Naive thymus-derived CD4-positive, alpha-beta T cell (primary cell): ENCODE results near the gene DPP6. TPM values are rescaled to one million over a fixed set of nuclear protein-coding genes. Genes with fewer than 3 reads are reported as not detected.
"Not testable (repeated sequence)": the region's sequence is repeated elsewhere in the genome, so short reads cannot be mapped to it uniquely, and the experiment has no call there.

Experiments
- ATAC-seq: fragments of 150-1000 bp; cut with Tn5 transposase; 2 replicates; pipeline ENCODE4 v1.10.0; 2021; ENCODE audit warnings: mild to moderate bottlenecking, moderate library complexity
- CTCF ChIA-PET: fragments of 350-600 bp; sonication (Branson Sonifier 250); formaldehyde crosslinking; loops from one replicate; lab custom pipeline; 2021; ENCODE audit warnings: antibody characterized with exemption; lab: Charles Lee
- POLR2A ChIA-PET: fragments of 350-600 bp; sonication (Branson Sonifier 250); formaldehyde crosslinking; loops from one replicate; lab custom pipeline; 2021; ENCODE audit warnings: antibody characterized with exemption, inconsistent platforms; lab: Charles Lee
- DNase-seq, 9 donors: peaks; one replicate each; pipeline versions ENCODE4 v3.0.0 to v3.0.0-alpha.2; 2020 to 2022; ENCODE audit warnings: mixed read lengths in 1 of 9
- H3K27ac ChIP-seq: one replicate; pipeline ENCODE4 v1.7.0; 2013; ENCODE audit warnings: mild to moderate bottlenecking, low read depth, low read length, moderate library complexity
- H3K27me3 ChIP-seq, 2 donors: one replicate each; pipeline ENCODE4 v1.7.0; 2013; ENCODE audit warnings: low read length in 2 of 2, mild to moderate bottlenecking in 2 of 2, moderate library complexity in 2 of 2; ENCODE audit not compliant: control insufficient read depth in 2 of 2, insufficient read depth in 2 of 2
- H3K36me3 ChIP-seq, 3 experiments: 1 replicate in 2 of 3; 2 replicates in 1 of 3; pipeline ENCODE4 v1.7.0; 2013; ENCODE audit warnings: low read length in 3 of 3, mild to moderate bottlenecking in 3 of 3, moderate library complexity in 1 of 3; ENCODE audit not compliant: insufficient read depth in 3 of 3, control insufficient read depth in 2 of 3
- H3K4me1 ChIP-seq, 2 donors: one replicate each; pipeline ENCODE4 v1.7.0; 2013; ENCODE audit warnings: low read length in 2 of 2, mild to moderate bottlenecking in 2 of 2, moderate library complexity in 1 of 2; ENCODE audit not compliant: control insufficient read depth in 2 of 2, insufficient read depth in 2 of 2
- H3K4me3 ChIP-seq: 2 replicates; pipeline ENCODE4 v1.7.0; 2013; ENCODE audit warnings: mild to moderate bottlenecking, low read length
- H3K9me3 ChIP-seq, 3 experiments: 1 replicate in 2 of 3; 2 replicates in 1 of 3; pipeline ENCODE4 v1.7.0; 2013; ENCODE audit warnings: low read length in 3 of 3; ENCODE audit not compliant: control insufficient read depth in 2 of 3
- H3K27ac Mint-ChIP-seq, 9 donors: one replicate each; pipeline ENCODE4 v1.8.0; 2020 to 2022; ENCODE audit warnings: mixed read lengths in 9 of 9, mild to moderate bottlenecking in 8 of 9, moderate library complexity in 5 of 9, inconsistent platforms in 2 of 9
- H3K27me3 Mint-ChIP-seq, 5 donors: one replicate each; pipeline ENCODE4 v1.8.0; 2021 to 2022; ENCODE audit warnings: mixed read lengths in 5 of 5, mild to moderate bottlenecking in 1 of 5
- H3K36me3 Mint-ChIP-seq, 5 donors: one replicate each; pipeline ENCODE4 v1.8.0; 2020 to 2022; ENCODE audit warnings: mixed read lengths in 5 of 5, mild to moderate bottlenecking in 3 of 5, inconsistent platforms in 1 of 5
- H3K4me1 Mint-ChIP-seq, 7 donors: one replicate each; pipeline ENCODE4 v1.8.0; 2020 to 2022; ENCODE audit warnings: mixed read lengths in 7 of 7, mild to moderate bottlenecking in 3 of 7, inconsistent platforms in 1 of 7
- H3K4me3 Mint-ChIP-seq, 10 donors: one replicate each; pipeline ENCODE4 v1.8.0; 2020 to 2022; ENCODE audit warnings: mild to moderate bottlenecking in 10 of 10, mixed read lengths in 10 of 10, moderate library complexity in 6 of 10, inconsistent platforms in 2 of 10
- H3K9me3 Mint-ChIP-seq, 11 donors: one replicate each; pipeline ENCODE4 v1.8.0; 2020 to 2022; ENCODE audit warnings: mixed read lengths in 11 of 11, mild to moderate bottlenecking in 4 of 11, inconsistent platforms in 1 of 11, moderate library complexity in 1 of 11
- intact Hi-C, 2 donors: fragments of 100-400 bp; cut with micrococcal nuclease; formaldehyde crosslinking; loops; one replicate each; pipeline ENCODE4 v1.15.1; 2023
- polyA plus RNA-seq, 2 donors: library from polyadenylated mRNA; unstranded; fragments of 300-500 nt; fragmentation: Illumina TruSeq; gene quantifications; one replicate each; pipeline ENCODE4 v1.2.3, GENCODE V29; 2021
- total RNA-seq, 6 experiments: library from RNA in 5 of 6; stranded (reverse) in 5 of 6; gene quantifications; 1 replicate in 5 of 6; 2 replicates in 1 of 6; pipeline ENCODE4 v1.2.3 and lab custom pipeline; 2021 to 2026

The DPP6 gene
- total and polyA plus RNA-seq, 7 experiments from 2014 or later: not detected

DNA sequence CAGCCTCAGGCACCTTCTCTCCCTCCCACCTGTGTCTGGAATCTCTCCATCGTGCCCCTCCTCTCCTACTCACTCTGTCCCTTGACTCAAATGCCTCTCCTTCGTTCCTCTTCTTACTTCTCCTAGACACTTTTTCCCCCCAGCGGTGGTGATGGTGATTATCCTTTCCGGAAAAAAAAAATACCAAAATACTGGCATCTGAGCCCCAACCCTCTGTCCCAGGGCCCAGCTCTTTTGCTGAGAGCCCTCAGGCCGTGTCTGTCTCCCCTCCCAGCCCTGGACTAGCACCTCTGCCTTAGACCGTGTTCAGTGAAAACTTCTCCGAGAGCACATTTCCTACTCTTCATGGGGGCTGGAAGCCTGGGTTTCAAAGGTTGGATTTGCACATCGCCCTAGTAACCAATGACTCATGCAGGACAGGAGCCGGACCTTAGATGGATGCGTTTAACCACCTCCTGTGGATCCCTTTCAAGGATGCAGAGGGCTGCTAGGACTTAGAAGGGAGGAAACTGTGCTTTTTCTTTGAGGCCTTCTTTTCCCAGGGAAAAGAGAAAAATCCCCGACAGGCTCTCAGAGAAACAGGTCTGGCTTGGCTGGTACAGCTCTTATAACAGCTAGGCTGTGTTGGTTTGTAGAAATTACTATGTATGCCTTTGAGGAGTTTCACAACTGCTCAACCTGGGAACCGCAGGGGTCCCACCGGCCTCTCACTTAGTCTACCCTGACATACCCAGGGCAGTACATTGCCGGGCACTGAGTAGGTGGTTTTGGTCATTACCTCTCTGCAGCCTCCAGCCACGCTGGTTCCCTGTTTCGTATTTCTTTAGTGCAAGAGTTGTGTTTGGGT, 1.5 kb downstream of the DPP6 start:
- H3K27me3 ChIP-seq, H3K27ac ChIP-seq, H3K4me3 Mint-ChIP-seq, H3K36me3 ChIP-seq, H3K4me1 ChIP-seq, POLR2A ChIA-PET, DNase-seq, intact Hi-C loops, H3K9me3 ChIP-seq, H3K4me1 Mint-ChIP-seq, H3K9me3 Mint-ChIP-seq, H3K27ac Mint-ChIP-seq, H3K4me3 ChIP-seq, H3K36me3 Mint-ChIP-seq, ATAC-seq, CTCF ChIA-PET: not testable (repeated sequence)
- H3K27me3 Mint-ChIP-seq: peaks cover 4 to 12% (median 8%) of the 10 kb centered on the region in 5 donors

DNA sequence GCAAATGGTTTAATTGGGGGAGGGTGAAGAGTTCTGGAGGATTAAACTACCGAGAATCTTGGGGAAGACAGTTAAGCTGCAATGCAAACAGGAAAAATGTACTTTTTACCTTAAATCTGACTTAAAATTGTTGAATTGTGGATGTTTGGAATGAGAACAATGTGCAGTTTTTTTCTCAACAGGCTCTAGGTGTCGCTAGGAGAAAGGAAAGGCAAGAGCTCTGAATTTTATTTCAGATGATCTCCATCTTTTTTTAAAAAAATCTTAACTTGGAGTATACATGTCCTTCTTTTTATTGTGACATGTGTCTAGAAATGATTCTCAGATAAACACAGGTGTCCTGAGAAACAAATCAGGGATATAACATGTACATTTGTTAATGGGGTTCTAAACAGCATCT, 2.5 kb downstream of the DPP6 start:
- H3K27ac ChIP-seq, H3K9me3 ChIP-seq, intact Hi-C loops, H3K36me3 Mint-ChIP-seq, CTCF ChIA-PET, DNase-seq, H3K4me3 ChIP-seq, H3K36me3 ChIP-seq, H3K27me3 ChIP-seq, ATAC-seq, POLR2A ChIA-PET, H3K27ac Mint-ChIP-seq, H3K4me3 Mint-ChIP-seq, H3K9me3 Mint-ChIP-seq, H3K4me1 Mint-ChIP-seq, H3K4me1 ChIP-seq: not testable (repeated sequence)
- H3K27me3 Mint-ChIP-seq: peaks cover 4 to 12% (median 8%) of the 10 kb centered on the region in 5 donors

DNA sequence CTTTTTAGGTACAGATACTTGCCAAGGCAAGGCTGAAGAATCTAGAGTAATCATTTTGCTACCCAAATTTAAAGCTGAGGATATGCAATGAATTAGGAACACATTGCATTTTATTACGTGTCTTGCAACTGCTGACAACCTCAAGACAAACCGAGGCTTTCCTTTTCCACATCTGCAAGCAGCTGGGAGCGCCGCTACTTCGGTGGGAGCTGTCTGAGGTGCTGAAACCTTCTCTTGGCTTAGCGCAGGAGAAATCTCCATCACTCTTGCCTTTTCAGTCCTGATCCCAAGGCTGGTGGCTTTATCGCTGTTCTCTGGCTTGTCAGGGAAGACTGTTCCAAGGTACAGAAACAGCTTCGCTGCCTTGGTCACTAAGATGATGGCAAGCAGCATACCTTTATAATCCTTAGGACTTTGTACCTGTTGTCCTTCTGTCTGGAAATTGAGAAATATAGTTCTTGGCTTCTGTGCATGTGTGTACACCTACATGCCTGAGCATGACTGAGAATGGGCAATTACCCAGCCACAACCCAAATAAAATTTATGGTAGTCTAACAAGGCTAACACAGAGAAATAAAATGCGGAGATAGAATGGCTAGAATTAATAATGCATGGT, 3.4 kb downstream of the DPP6 start:
- H3K36me3 ChIP-seq, H3K9me3 ChIP-seq, H3K27ac ChIP-seq, CTCF ChIA-PET, H3K27me3 ChIP-seq, H3K4me3 ChIP-seq, H3K4me3 Mint-ChIP-seq, ATAC-seq, H3K36me3 Mint-ChIP-seq, intact Hi-C loops, DNase-seq, POLR2A ChIA-PET, H3K9me3 Mint-ChIP-seq, H3K4me1 Mint-ChIP-seq, H3K4me1 ChIP-seq, H3K27ac Mint-ChIP-seq: not testable (repeated sequence)
- peaks cover 4 to 11% (median 8%) of the 10 kb centered on the region in 5 donors for H3K27me3 Mint-ChIP-seq

DNA sequence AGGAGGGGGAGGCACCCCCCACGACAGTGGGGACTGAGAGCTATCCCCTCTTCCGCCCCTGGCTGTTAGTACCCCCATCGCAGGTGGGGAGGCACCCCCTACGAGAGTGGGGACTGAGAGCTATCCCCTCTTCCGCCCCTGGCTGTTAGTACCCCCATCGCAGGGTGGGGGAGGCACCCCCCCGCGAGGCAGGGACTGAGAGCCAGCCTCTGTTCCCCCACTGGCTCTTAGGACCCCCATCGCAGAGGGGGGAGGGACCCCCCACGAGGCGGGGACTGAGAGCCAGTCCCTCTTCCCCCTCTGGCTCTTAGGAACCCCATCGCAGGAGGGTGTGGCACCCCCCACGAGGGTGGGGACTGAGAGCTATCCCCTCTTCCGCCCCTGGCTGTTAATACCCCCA, 6.6 kb downstream of the DPP6 start:
- DNase-seq, H3K27me3 Mint-ChIP-seq, H3K27ac Mint-ChIP-seq, intact Hi-C loops, ATAC-seq, H3K36me3 Mint-ChIP-seq, H3K4me3 ChIP-seq, H3K4me1 Mint-ChIP-seq, H3K27ac ChIP-seq, H3K27me3 ChIP-seq, H3K4me3 Mint-ChIP-seq, H3K36me3 ChIP-seq, H3K9me3 ChIP-seq, POLR2A ChIA-PET, CTCF ChIA-PET, H3K4me1 ChIP-seq: not testable (repeated sequence)
- peaks cover 0 to 13% (median 2%) of the 10 kb centered on the region in 11 donors for H3K9me3 Mint-ChIP-seq

DNA sequence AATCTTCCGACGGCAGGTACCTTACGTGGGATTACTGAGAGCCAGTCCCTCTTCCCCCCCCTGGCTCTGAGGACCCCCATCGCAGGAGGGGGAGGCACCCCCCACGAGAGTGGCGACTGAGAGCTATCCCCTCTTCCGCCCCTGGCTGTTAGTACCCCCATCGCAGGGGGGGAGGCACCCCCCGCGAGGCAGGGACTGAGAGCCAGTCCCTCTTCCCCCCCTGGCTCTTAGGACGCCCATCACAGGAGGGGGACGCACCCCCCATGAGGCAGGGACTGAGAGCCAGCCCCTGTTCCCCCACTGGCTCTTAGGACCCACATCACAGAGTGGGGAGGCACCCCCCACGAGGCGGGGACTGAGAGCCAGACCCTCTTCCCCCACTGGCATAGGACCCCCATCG, 8.4 kb downstream of the DPP6 start:
- H3K27ac Mint-ChIP-seq, intact Hi-C loops: not testable (repeated sequence)

DNA sequence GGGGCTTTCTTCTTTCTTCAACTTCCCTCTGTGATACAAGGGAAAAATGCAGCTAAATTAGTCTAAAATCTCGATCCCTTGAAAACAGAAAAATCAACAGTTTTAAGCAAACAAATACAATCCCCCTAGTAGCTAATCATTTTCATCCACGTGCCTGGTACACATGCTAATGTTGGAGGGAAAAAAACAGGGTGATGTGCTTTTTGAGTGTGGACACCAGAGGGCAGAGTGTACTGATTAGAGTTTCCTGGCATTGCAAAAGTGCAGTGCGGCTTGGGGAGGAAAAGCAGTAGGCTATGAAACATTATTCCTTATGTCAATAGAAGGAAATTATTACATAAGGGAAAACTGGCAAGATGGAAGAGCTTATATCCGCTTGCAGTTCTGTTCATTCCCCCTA, 19.6 kb downstream of the DPP6 start:
- H3K4me1 ChIP-seq, H3K27me3 Mint-ChIP-seq, DNase-seq, ATAC-seq, H3K36me3 Mint-ChIP-seq, POLR2A ChIA-PET, H3K4me3 ChIP-seq, H3K4me3 Mint-ChIP-seq, H3K9me3 Mint-ChIP-seq, H3K27ac ChIP-seq, H3K9me3 ChIP-seq, H3K27me3 ChIP-seq, H3K36me3 ChIP-seq, CTCF ChIA-PET, intact Hi-C loops, H3K4me1 Mint-ChIP-seq, H3K27ac Mint-ChIP-seq: not testable (repeated sequence)

More for the DNA sequence above, 8.4 kb downstream of the DPP6 start:
- H3K9me3 Mint-ChIP-seq: peaks cover 0 to 22% (median 5%) of the 10 kb centered on the region in 11 donors
- H3K27me3 Mint-ChIP-seq, H3K36me3 Mint-ChIP-seq, H3K4me1 Mint-ChIP-seq, CTCF ChIA-PET, DNase-seq, H3K27ac ChIP-seq, H3K4me3 Mint-ChIP-seq, H3K4me3 ChIP-seq, H3K27me3 ChIP-seq, H3K9me3 ChIP-seq, H3K36me3 ChIP-seq, ATAC-seq, H3K4me1 ChIP-seq, POLR2A ChIA-PET: not testable (repeated sequence)
